CD8-positive, alpha-beta memory T cell (primary cell): Measurements from ENCODE around the gene ACTL6B. TPM values are rescaled to one million over a fixed set of nuclear protein-coding genes. Genes with fewer than 3 reads are reported as not detected.

Experiments
- CTCF ChIA-PET: fragments of 350-600 bp; sonication (Branson Sonifier 250); formaldehyde crosslinking; loops from one replicate; lab custom pipeline; 2021; ENCODE audit warnings: antibody characterized with exemption; lab: Charles Lee
- POLR2A ChIA-PET: fragments of 350-600 bp; sonication (Branson Sonifier 250); formaldehyde crosslinking; loops from one replicate; lab custom pipeline; 2021; ENCODE audit warnings: antibody characterized with exemption; lab: Charles Lee
- DNase-seq, 5 donors: peaks; one replicate each; pipeline versions ENCODE4 v3.0.0 to v3.0.0-alpha.2; 2020 to 2022; ENCODE audit warnings: mixed read lengths in 1 of 5
- H3K27ac ChIP-seq: one replicate; pipeline ENCODE4 v1.7.0; 2013; ENCODE audit warnings: low read depth, mild to moderate bottlenecking, low read length, moderate library complexity
- H3K27me3 ChIP-seq: 2 replicates; pipeline ENCODE4 v1.7.0; 2013; ENCODE audit warnings: low read length, mild to moderate bottlenecking; ENCODE audit not compliant: insufficient read depth, poor library complexity, severe bottlenecking
- H3K36me3 ChIP-seq: 2 replicates; pipeline ENCODE4 v1.7.0; 2013; ENCODE audit warnings: mild to moderate bottlenecking, low read length, moderate library complexity; ENCODE audit not compliant: insufficient read depth
- H3K4me1 ChIP-seq: 2 replicates; pipeline ENCODE4 v1.7.0; 2013; ENCODE audit warnings: mild to moderate bottlenecking, low read length, moderate library complexity; ENCODE audit not compliant: insufficient read depth
- H3K4me3 ChIP-seq: 2 replicates; pipeline ENCODE4 v1.7.0; 2013; ENCODE audit warnings: mild to moderate bottlenecking, low read length
- H3K9me3 ChIP-seq: 2 replicates; pipeline ENCODE4 v1.7.0; 2013; ENCODE audit warnings: mild to moderate bottlenecking, low read length
- H3K27ac Mint-ChIP-seq, 8 donors: one replicate each; pipeline ENCODE4 v1.8.0; 2020 to 2021; ENCODE audit warnings: mixed read lengths in 8 of 8, mild to moderate bottlenecking in 6 of 8, inconsistent platforms in 3 of 8, moderate library complexity in 3 of 8
- H3K27me3 Mint-ChIP-seq, 2 donors: one replicate each; pipeline ENCODE4 v1.8.0; 2020 to 2021; ENCODE audit warnings: mixed read lengths in 2 of 2, mild to moderate bottlenecking in 1 of 2, moderate library complexity in 1 of 2
- H3K36me3 Mint-ChIP-seq, 3 donors: one replicate each; pipeline ENCODE4 v1.8.0; 2020 to 2021; ENCODE audit warnings: mixed read lengths in 3 of 3, inconsistent platforms in 1 of 3, mild to moderate bottlenecking in 1 of 3
- H3K4me1 Mint-ChIP-seq, 3 donors: one replicate each; pipeline ENCODE4 v1.8.0; 2020 to 2021; ENCODE audit warnings: mixed read lengths in 3 of 3, inconsistent platforms in 1 of 3, mild to moderate bottlenecking in 1 of 3
- H3K4me3 Mint-ChIP-seq, 7 donors: one replicate each; pipeline ENCODE4 v1.8.0; 2020 to 2021; ENCODE audit warnings: mixed read lengths in 7 of 7, mild to moderate bottlenecking in 6 of 7, moderate library complexity in 4 of 7, inconsistent platforms in 2 of 7
- H3K9me3 Mint-ChIP-seq, 5 donors: one replicate each; pipeline ENCODE4 v1.8.0; 2020 to 2022; ENCODE audit warnings: mixed read lengths in 5 of 5, mild to moderate bottlenecking in 3 of 5, moderate library complexity in 2 of 5, inconsistent platforms in 1 of 5
- polyA plus RNA-seq: library from polyadenylated mRNA; unstranded; fragments of 300-500 nt; fragmentation: Illumina TruSeq; gene quantifications from one replicate; pipeline ENCODE4 v1.2.3, GENCODE V29; 2021
- total RNA-seq, 2 experiments: library from RNA; stranded (reverse); gene quantifications; one replicate each; pipeline ENCODE4 v1.2.3, GENCODE V29; 2021

The ACTL6B gene
- total and polyA plus RNA-seq, 3 experiments from 2014 or later: not detected

DNA sequence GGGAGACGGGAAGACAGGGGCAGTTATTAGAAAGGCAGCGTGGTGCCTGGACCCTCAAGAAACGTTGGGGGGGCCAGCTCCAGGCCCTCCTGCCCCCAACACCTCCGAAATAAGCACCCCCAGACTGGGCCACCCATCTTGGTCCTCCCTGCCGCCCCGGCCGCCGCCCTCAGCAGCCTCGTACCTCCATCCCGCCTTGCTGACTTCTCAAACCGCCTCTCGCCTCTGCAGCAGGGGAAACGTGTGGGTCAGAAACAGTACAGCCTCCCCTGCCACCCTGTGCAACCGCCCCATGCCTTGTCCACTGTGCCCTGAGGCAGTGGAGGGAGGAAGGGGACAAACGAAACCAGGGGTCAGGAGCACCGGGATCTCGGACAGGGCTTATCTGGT, 30.6 kb upstream of the ACTL6B start:
- H3K27ac ChIP-seq: no peak overlapping the region
- CTCF ChIA-PET: interaction anchor here (1.2 kb wide), 1 partner anchor 18 kb away, joined by 3 read pairs; no protein-coding TSS in a partner anchor
- peaks cover 11 to 23% (median 20%) of the 10 kb centered on the region in 3 donors for H3K4me1 Mint-ChIP-seq

DNA sequence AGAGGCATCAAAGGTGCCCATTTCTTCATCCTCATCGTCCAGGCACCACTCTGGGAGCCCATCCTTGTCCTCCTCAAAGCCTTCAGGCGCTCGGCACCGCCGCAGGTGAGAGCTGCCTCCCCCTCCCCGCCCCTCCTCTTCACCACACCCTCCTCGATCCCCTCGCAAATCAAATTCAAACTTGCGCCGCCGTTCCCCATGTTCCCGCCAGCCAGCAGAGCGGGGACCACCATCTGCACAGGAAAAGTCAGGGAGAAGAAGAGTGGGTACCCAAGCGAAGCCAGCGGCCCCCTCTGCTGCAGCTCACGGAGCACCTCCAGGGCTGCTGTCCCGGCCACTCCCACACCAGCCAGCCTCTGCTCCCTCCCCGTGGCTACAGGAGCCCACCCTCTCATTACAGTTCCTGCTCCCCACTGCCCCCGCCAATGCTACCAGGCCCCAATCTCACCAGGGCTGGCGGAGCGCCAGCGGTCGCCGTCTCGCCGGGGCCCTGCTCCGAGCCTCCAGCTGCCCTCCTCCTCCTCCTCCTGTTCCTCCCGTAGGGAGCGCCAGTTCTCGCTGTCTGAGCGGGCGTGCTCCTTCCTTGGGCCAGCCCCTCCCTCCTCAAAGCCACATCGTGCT, 30.1 kb upstream of the ACTL6B start:
- no peak for DNase-seq
- no peak overlapping the region for H3K4me3 ChIP-seq
- H3K4me3 Mint-ChIP-seq: no peak overlapping the region
- H3K27me3 ChIP-seq: no peaks in the 10 kb centered on the region
- H3K27me3 Mint-ChIP-seq: no peaks in the 10 kb centered on the region
- H3K27ac ChIP-seq: no peak overlapping the region
- H3K4me1 ChIP-seq: peaks cover 11% of the 10 kb centered on the region
- H3K36me3 ChIP-seq: peaks cover 11% of the 10 kb centered on the region
- H3K36me3 Mint-ChIP-seq: peaks cover 0 to 69% (median 2%) of the 10 kb centered on the region in 3 donors
- H3K27ac Mint-ChIP-seq: no peak overlapping the region
- POLR2A ChIA-PET: no interaction called here
- CTCF ChIA-PET: interaction anchor here (1.2 to 1.3 kb wide), 2 partner anchors 18 to 123 kb away, joined by 3 read pairs; no protein-coding TSS in a partner anchor
- peaks cover 7 to 23% (median 20%) of the 10 kb centered on the region in 3 donors for H3K4me1 Mint-ChIP-seq
- no peaks in the 10 kb centered on the region for H3K9me3 ChIP-seq
- H3K9me3 Mint-ChIP-seq: no peaks in the 10 kb centered on the region

More for the DNA sequence above, 30.6 kb upstream of the ACTL6B start:
- peaks cover 0 to 68% (median 2%) of the 10 kb centered on the region in 3 donors for H3K36me3 Mint-ChIP-seq
- no peaks in the 10 kb centered on the region for H3K27me3 ChIP-seq
- H3K4me3 ChIP-seq: no peak overlapping the region
- no peaks in the 10 kb centered on the region for H3K27me3 Mint-ChIP-seq
- peaks cover 11% of the 10 kb centered on the region for H3K36me3 ChIP-seq
- no peak for DNase-seq
- H3K4me3 Mint-ChIP-seq: no peak overlapping the region
- no peak overlapping the region for H3K27ac Mint-ChIP-seq
- no peaks in the 10 kb centered on the region for H3K9me3 ChIP-seq
- POLR2A ChIA-PET: no interaction called here
- no peaks in the 10 kb centered on the region for H3K9me3 Mint-ChIP-seq
- H3K4me1 ChIP-seq: peaks cover 12% of the 10 kb centered on the region

- H3K9me3 Mint-ChIP-seq: no peaks in the 10 kb centered on the region
- H3K36me3 ChIP-seq: peaks cover 11% of the 10 kb centered on the region
- no peak for DNase-seq
- peaks cover 0 to 72% (median 2%) of the 10 kb centered on the region in 3 donors for H3K36me3 Mint-ChIP-seq
- no peaks in the 10 kb centered on the region for H3K9me3 ChIP-seq
- peaks cover 9% of the 10 kb centered on the region for H3K4me1 ChIP-seq
- H3K27ac ChIP-seq: no peak overlapping the region
- POLR2A ChIA-PET: no interaction called here
- no peak overlapping the region for H3K4me3 Mint-ChIP-seq
- CTCF ChIA-PET: interaction anchor here (1.2 to 1.4 kb wide), 3 partner anchors 19 to 122 kb away, joined by 3 to 6 read pairs (median 3); no protein-coding TSS in a partner anchor
- H3K27me3 ChIP-seq: no peaks in the 10 kb centered on the region
- peaks cover 13 to 27% (median 22%) of the 10 kb centered on the region in 3 donors for H3K4me1 Mint-ChIP-seq
- H3K27me3 Mint-ChIP-seq: no peaks in the 10 kb centered on the region
- peak overlapping the region in 1 of 8 donors; percentile 33 for H3K27ac Mint-ChIP-seq
- H3K4me3 ChIP-seq: no peak overlapping the region
Observed at GRCh38 chr7:100685631-100686145, 29.4 kb upstream of the ACTL6B start.

DNA sequence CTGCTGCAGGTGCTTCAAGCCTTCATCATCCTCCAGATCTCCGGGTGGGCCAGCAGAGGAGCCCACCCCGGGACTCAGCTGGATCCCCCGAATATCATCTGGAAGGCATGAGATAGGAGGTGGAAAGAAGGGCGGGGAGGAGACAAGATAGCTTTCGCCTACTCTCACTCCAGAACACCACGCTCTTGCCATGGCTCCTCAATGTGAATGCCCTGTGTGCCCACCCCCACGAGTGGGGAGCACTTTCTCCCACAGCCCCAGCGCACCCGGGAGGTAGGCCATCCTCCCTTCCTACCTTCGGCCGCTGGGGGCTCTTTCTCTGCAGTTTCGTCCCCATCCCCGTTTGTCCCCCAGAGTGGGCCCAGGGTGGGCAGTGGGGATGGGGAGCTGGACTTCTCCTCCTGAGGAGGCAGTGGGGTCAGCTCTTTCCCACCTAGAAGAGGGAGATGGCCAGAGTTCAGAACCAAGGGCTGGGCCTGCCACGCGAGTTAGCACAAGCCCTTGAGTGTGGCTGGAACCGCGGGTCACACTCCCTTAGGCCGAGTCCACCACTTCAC, 28.9 kb upstream of the ACTL6B start:
- Mint-ChIP-seq H3K27ac (peak overlapping the region in 1 of 8 donors; percentile 33), H3K9me3 (no peaks in the 10 kb centered on the region), H3K36me3 (peaks cover 0 to 77% (median 2%) of the 10 kb centered on the region in 3 donors), H3K27me3 (no peaks in the 10 kb centered on the region), H3K4me1 (peaks cover 18 to 31% (median 23%) of the 10 kb centered on the region in 3 donors), H3K4me3 (no peak overlapping the region)
- no peak for DNase-seq
- H3K27me3 ChIP-seq: no peaks in the 10 kb centered on the region
- H3K9me3 ChIP-seq: no peaks in the 10 kb centered on the region
- H3K27ac ChIP-seq: no peak overlapping the region
- no peak overlapping the region for H3K4me3 ChIP-seq
- POLR2A ChIA-PET: no interaction called here
- peaks cover 11% of the 10 kb centered on the region for H3K36me3 ChIP-seq
- peaks cover 15% of the 10 kb centered on the region for H3K4me1 ChIP-seq
- CTCF ChIA-PET: interaction anchor here (1.3 to 1.9 kb wide), 3 partner anchors 20 to 122 kb away, joined by 3 to 10 read pairs (median 6); partner anchors contain the start of gene POP7

- CTCF ChIA-PET: interaction anchor here (0.9 to 1.9 kb wide), 4 partner anchors 21 to 79 kb away, joined by 3 to 10 read pairs (median 5); partner anchors contain the start of gene POP7
- POLR2A ChIA-PET: no interaction called here
- Histone ChIP-seq H3K4me1 (peaks cover 16% of the 10 kb centered on the region), H3K27ac (no peak overlapping the region), H3K4me3 (no peak overlapping the region), H3K36me3 (peaks cover 11% of the 10 kb centered on the region), H3K27me3 (no peaks in the 10 kb centered on the region), H3K9me3 (no peaks in the 10 kb centered on the region)
- no peak for DNase-seq
- Mint-ChIP-seq H3K4me1 (peaks cover 22 to 31% (median 22%) of the 10 kb centered on the region in 3 donors), H3K4me3 (no peak overlapping the region), H3K9me3 (no peaks in the 10 kb centered on the region), H3K27me3 (no peaks in the 10 kb centered on the region), H3K27ac (no peak overlapping the region), H3K36me3 (peaks cover 0 to 80% (median 2%) of the 10 kb centered on the region in 3 donors)
Observed at GRCh38 chr7:100684534-100685042, 28.3 kb upstream of the ACTL6B start.

- no peak overlapping the region for H3K27ac ChIP-seq
- no peak overlapping the region for H3K4me3 ChIP-seq
- peaks cover 22 to 31% (median 24%) of the 10 kb centered on the region in 3 donors for H3K4me1 Mint-ChIP-seq
- H3K9me3 Mint-ChIP-seq: no peaks in the 10 kb centered on the region
- H3K4me3 Mint-ChIP-seq: no peak overlapping the region
- peaks cover 16% of the 10 kb centered on the region for H3K4me1 ChIP-seq
- H3K36me3 ChIP-seq: peaks cover 16% of the 10 kb centered on the region
- no peaks in the 10 kb centered on the region for H3K27me3 Mint-ChIP-seq
- POLR2A ChIA-PET: interaction anchor here (0.6 to 1.1 kb wide), 2 partner anchors 21 to 93 kb away, joined by 3 to 8 read pairs; no protein-coding TSS in a partner anchor
- H3K9me3 ChIP-seq: no peaks in the 10 kb centered on the region
- CTCF ChIA-PET: interaction anchor here (0.9 to 8.8 kb wide), 5 partner anchors 8 to 98 kb away, joined by 3 to 91 read pairs (median 6); partner anchors contain the start of genes FBXO24, GIGYF1, LRCH4 and POP7
- H3K27ac Mint-ChIP-seq: no peak overlapping the region
- no peak for DNase-seq
- H3K27me3 ChIP-seq: no peaks in the 10 kb centered on the region
- peaks cover 0 to 81% (median 2%) of the 10 kb centered on the region in 3 donors for H3K36me3 Mint-ChIP-seq
Observed at GRCh38 chr7:100683659-100684533, 27.6 kb upstream of the ACTL6B start.

- no peaks in the 10 kb centered on the region for H3K9me3 Mint-ChIP-seq
- H3K36me3 Mint-ChIP-seq: peaks cover 0 to 78% (median 2%) of the 10 kb centered on the region in 3 donors
- POLR2A ChIA-PET: interaction anchor here (0.6 to 1.1 kb wide), 2 partner anchors 22 to 93 kb away, joined by 3 to 8 read pairs; no protein-coding TSS in a partner anchor
- CTCF ChIA-PET: interaction anchor here (0.9 to 8.8 kb wide), 5 partner anchors 9 to 97 kb away, joined by 3 to 91 read pairs (median 6); partner anchors contain the start of genes FBXO24, GIGYF1, LRCH4 and POP7
- H3K4me3 ChIP-seq: no peak overlapping the region
- H3K27me3 Mint-ChIP-seq: no peaks in the 10 kb centered on the region
- no peaks in the 10 kb centered on the region for H3K9me3 ChIP-seq
- no peaks in the 10 kb centered on the region for H3K27me3 ChIP-seq
- no peak overlapping the region for H3K4me3 Mint-ChIP-seq
- H3K27ac Mint-ChIP-seq: no peak overlapping the region
- no peak overlapping the region for H3K27ac ChIP-seq
- H3K4me1 Mint-ChIP-seq: peaks cover 22 to 31% (median 24%) of the 10 kb centered on the region in 3 donors
- no peak for DNase-seq
- H3K36me3 ChIP-seq: peaks cover 16% of the 10 kb centered on the region
- H3K4me1 ChIP-seq: peaks cover 16% of the 10 kb centered on the region
Observed at GRCh38 chr7:100682991-100683658, 26.9 kb upstream of the ACTL6B start.
